ENCODE measurements around the gene PVRIG.

- TF ChIP-seq CTCF (IDR thresholded peaks at IDR 0.05), result no peak
- TF ChIP-seq POLR2A (IDR thresholded peaks at IDR 0.05), result no peak
Observed at GRCh38 chr7:100173806-100174495, 45.8 kb upstream of the PVRIG start.

Measured in prostate gland (tissue), 2 donors.